HCT116 (cell line): ENCODE measurements around the gene SOCS7. TPM values are rescaled to one million over a fixed set of nuclear protein-coding genes. Genes with fewer than 3 reads are reported as not detected.

Experiments
- ATAC-seq: fragments of 200-7000 bp; cut with Tn5 transposase; 2 replicates; pipeline ENCODE4 v1.9.1; 2020; ENCODE audit warnings: mild to moderate bottlenecking, moderate library complexity
- BruUV-seq: library from RNA; stranded (reverse); fragments of 400-500 nt; replicated peaks from 2 replicates; lab custom pipeline; 2021; lab: Mats Ljungman, UMichigan
- CTCF ChIA-PET: fragments of 300-600 bp; sonication (Branson Sonifier 250); formaldehyde crosslinking; loops from one replicate; lab custom pipeline; 2021; ENCODE audit warnings: antibody characterized with exemption; lab: Charles Lee
- POLR2A ChIA-PET: fragments of 300-600, 350-600 bp; sonication (Branson Sonifier 250); formaldehyde crosslinking; loops from one replicate; lab custom pipeline; 2021; ENCODE audit warnings: antibody characterized with exemption; lab: Charles Lee
- RAD21 ChIA-PET, 2 experiments: fragments of 300-600 bp; sonication (Branson Sonifier 250); formaldehyde crosslinking; loops; one replicate each; lab custom pipeline; 2023; ENCODE audit warnings: low total read pairs in 2 of 2; ENCODE audit not compliant: uncharacterized antibody in 2 of 2, unreplicated experiment in 2 of 2, low non-redundant PET in 1 of 2; lab: Charles Lee
- DNase-seq: peaks from one replicate; pipeline ENCODE4 v3.0.0-alpha.2; 2010; ENCODE audit warnings: low read depth, low spot score
- H2AFZ ChIP-seq: fragments of 200-600 bp; shearing (Covaris generic), sonication (generic); 2 replicates; pipeline ENCODE4 v1.6.1; 2017; ENCODE audit warnings: low read depth, mixed run types, mixed read lengths, antibody characterized with exemption, low read length; ENCODE audit not compliant: poor library complexity, severe bottlenecking
- H3K27ac ChIP-seq: 2 replicates; pipeline ENCODE4 v1.5.1; 2012; ENCODE audit warnings: low read depth, low read length
- H3K27me3 ChIP-seq: fragments of 200-600 bp; sonication (generic); 2 replicates; pipeline ENCODE4 v1.6.1; 2016; ENCODE audit warnings: mixed run types, low read length, mixed read lengths; ENCODE audit not compliant: insufficient read depth
- H3K36me3 ChIP-seq, 2 experiments: fragments of 200-500 bp in 1 of 2; fragments of 200-600 bp in 1 of 2; sonication (Bioruptor generic) in 1 of 2; sonication (generic) in 1 of 2; 2 replicates each; pipeline versions ENCODE4 v1.5.1 to v1.6.1; 2014 to 2016; ENCODE audit warnings: low read length in 2 of 2, inconsistent platforms in 1 of 2, mixed read lengths in 1 of 2, mixed run types in 1 of 2; ENCODE audit not compliant: insufficient read depth in 2 of 2, control insufficient read depth in 1 of 2
- H3K4me1 ChIP-seq, 2 experiments: fragments of 200-600 bp in 1 of 2; sonication (generic) in 1 of 2; 2 replicates each; pipeline versions ENCODE4 v1.5.1 to v1.6.1; 2012 to 2017; ENCODE audit warnings: low read length in 2 of 2, inconsistent platforms in 1 of 2, mild to moderate bottlenecking in 1 of 2, mixed read lengths in 1 of 2, mixed run types in 1 of 2, moderate library complexity in 1 of 2; ENCODE audit not compliant: insufficient read depth in 2 of 2, control insufficient read depth in 1 of 2
- H3K4me2 ChIP-seq: fragments of 200-600 bp; sonication (generic); 2 replicates; pipeline ENCODE4 v1.6.1; 2017; ENCODE audit warnings: mixed run types, low read length, mixed read lengths
- H3K4me3 ChIP-seq, 2 experiments: fragments of 200-600 bp in 1 of 2; sonication (generic) in 1 of 2; replicated peaks in 1 of 2; 2 replicates each; pipeline ENCODE4 v1.5.1; 2011 to 2016; ENCODE audit warnings: low read length in 2 of 2, control low read depth in 1 of 2, low read depth in 1 of 2, mild to moderate bottlenecking in 1 of 2, mixed read lengths in 1 of 2, mixed run types in 1 of 2
- H3K79me2 ChIP-seq: fragments of 200-600 bp; sonication (generic); 2 replicates; pipeline ENCODE4 v1.6.1; 2017; ENCODE audit warnings: mild to moderate bottlenecking, mixed run types, low read length, moderate library complexity, mixed read lengths; ENCODE audit not compliant: insufficient read depth
- H3K9ac ChIP-seq: fragments of 200-600 bp; sonication (generic); 2 replicates; pipeline ENCODE4 v1.6.1; 2016; ENCODE audit warnings: low read length, mixed read lengths
- H3K9me2 ChIP-seq: fragments of 200-600 bp; sonication (generic), shearing (Covaris generic); 2 replicates; pipeline ENCODE4 v1.6.1; 2017; ENCODE audit warnings: mixed run types, mild to moderate bottlenecking, moderate library complexity; ENCODE audit not compliant: insufficient read depth
- H3K9me3 ChIP-seq, 2 experiments: fragments of 200-500 bp in 1 of 2; fragments of 200-600 bp in 1 of 2; sonication (Bioruptor generic) in 1 of 2; sonication (generic) in 1 of 2; 2 replicates each; pipeline ENCODE4 v1.6.1; 2014 to 2017; ENCODE audit warnings: low read length in 2 of 2, mixed read lengths in 2 of 2, inconsistent platforms in 1 of 2, low read depth in 1 of 2, mild to moderate bottlenecking in 1 of 2, mixed run types in 1 of 2, moderate library complexity in 1 of 2; ENCODE audit not compliant: control insufficient read depth in 1 of 2, insufficient read depth in 1 of 2
- H4K20me1 ChIP-seq: fragments of 200-600 bp; sonication (generic), shearing (Covaris generic); 2 replicates; pipeline ENCODE4 v1.6.1; 2017; ENCODE audit warnings: mixed run types, mild to moderate bottlenecking, moderate library complexity; ENCODE audit not compliant: insufficient read depth
- ATF3 ChIP-seq: IDR thresholded peaks from 2 replicates; pipeline ENCODE4 v1.6.1; 2012
- CBX3 ChIP-seq: IDR thresholded peaks from 2 replicates; pipeline ENCODE4 v1.6.1; 2012; ENCODE audit warnings: low read depth
- CEBPB ChIP-seq: IDR thresholded peaks from 2 replicates; pipeline ENCODE4 v1.6.1; 2012; ENCODE audit warnings: low read depth
- EGR1 ChIP-seq: IDR thresholded peaks from 2 replicates; pipeline ENCODE4 v1.6.1; 2012; ENCODE audit warnings: low read depth
- ELF1 ChIP-seq: IDR thresholded peaks from 2 replicates; pipeline ENCODE4 v1.6.1; 2012; ENCODE audit warnings: low read depth, borderline replicate concordance
- EZH2phosphoT487 ChIP-seq: fragments of 200-600 bp; IDR thresholded peaks from 2 replicates; pipeline ENCODE4 v1.6.1; 2018; ENCODE audit warnings: antibody characterized with exemption, borderline replicate concordance
- FOSL1 ChIP-seq: IDR thresholded peaks from 2 replicates; pipeline ENCODE4 v1.6.1; 2012; ENCODE audit warnings: low read depth
- JUND ChIP-seq: IDR thresholded peaks from 2 replicates; pipeline ENCODE4 v1.6.1; 2012
- POLR2A ChIP-seq: IDR thresholded peaks from 2 replicates; pipeline ENCODE4 v1.7.0; 2011; ENCODE audit warnings: borderline replicate concordance; ENCODE audit not compliant: insufficient read depth, insufficient read length; ENCODE audit errors: extremely low read depth
- POLR2AphosphoS5 ChIP-seq: IDR thresholded peaks from 2 replicates; pipeline ENCODE4 v1.6.1; 2011; ENCODE audit warnings: mild to moderate bottlenecking, low read depth, low read length, moderate library complexity
- RAD21 ChIP-seq: IDR thresholded peaks from 2 replicates; pipeline ENCODE4 v1.6.1; 2012; ENCODE audit warnings: low read depth, mild to moderate bottlenecking
- SIN3A ChIP-seq: IDR thresholded peaks from 2 replicates; pipeline ENCODE4 v1.6.1; 2012; ENCODE audit warnings: low read depth
- SP1 ChIP-seq: IDR thresholded peaks from 2 replicates; pipeline ENCODE4 v1.6.1; 2012; ENCODE audit warnings: low read depth
- SRF ChIP-seq: IDR thresholded peaks from 2 replicates; pipeline ENCODE4 v1.6.1; 2012; ENCODE audit warnings: low read depth
- TCF7L2 ChIP-seq: IDR thresholded peaks from 2 replicates; pipeline ENCODE4 v1.7.0; 2011; ENCODE audit warnings: borderline replicate concordance, inconsistent platforms; ENCODE audit not compliant: insufficient read depth, insufficient read length; ENCODE audit errors: extremely low read depth
- YY1 ChIP-seq: IDR thresholded peaks from 2 replicates; pipeline ENCODE4 v1.6.1; 2011; ENCODE audit warnings: low read length, low read depth, moderate library complexity, mild to moderate bottlenecking; ENCODE audit not compliant: insufficient replicate concordance; ENCODE audit errors: extremely low read depth
- ZBTB33 ChIP-seq: IDR thresholded peaks from 2 replicates; pipeline ENCODE4 v1.6.1; 2011; ENCODE audit warnings: mild to moderate bottlenecking, low read length, moderate library complexity; ENCODE audit not compliant: insufficient replicate concordance; ENCODE audit errors: extremely low read depth
- ZFX ChIP-seq: fragments of 450-650 bp; IDR thresholded peaks from 2 replicates; pipeline ENCODE4 v1.6.1; 2017
- ZNF274 ChIP-seq: fragments of 200-500 bp; sonication (Bioruptor generic); IDR thresholded peaks from 2 replicates; pipeline ENCODE4 v1.6.1; 2014; ENCODE audit warnings: mild to moderate bottlenecking, low read depth, low read length, inconsistent platforms
- intact Hi-C: fragments of 100-400 bp; cut with micrococcal nuclease; formaldehyde crosslinking; loops from 2 replicates; pipeline ENCODE4 v1.10.0; 2022
- total RNA-seq: library from RNA; stranded (reverse); gene quantifications from one replicate; pipeline ENCODE4 v1.2.1, GENCODE V29; 2021; ENCODE audit not compliant: unreplicated experiment
- TF ChIP-seq, protein P1 (sequence below): IDR thresholded peaks from 2 replicates; pipeline ENCODE4 v1.6.1; 2012

SOCS7 gene
- total RNA-seq, 1 experiment from 2014 or later, result 49.9 TPM

- TF ChIP-seq SIN3A (no peak), ZFX (no peak), EGR1 (no peak), SRF (no peak), CEBPB (no peak), POLR2A (no peak), POLR2AphosphoS5 (no peak), ZNF274 (no peak), CBX3 (no peak), YY1 (no peak)
- TF ChIP-seq, protein P1, sequence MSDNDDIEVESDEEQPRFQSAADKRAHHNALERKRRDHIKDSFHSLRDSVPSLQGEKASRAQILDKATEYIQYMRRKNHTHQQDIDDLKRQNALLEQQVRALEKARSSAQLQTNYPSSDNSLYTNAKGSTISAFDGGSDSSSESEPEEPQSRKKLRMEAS, result no peak
These were observed 54.0 kb downstream of the SOCS7 start (continued) for GRCh38 chr17:38405654-38406053.

GRCh38 chr17:38410201-38410600 is 58.6 kb downstream of the SOCS7 start:
- intact Hi-C loops, result loop anchor here (5.0 kb wide), 1 partner anchor 78 kb away; no protein-coding TSS in a partner anchor
- ChIA-PET POLR2A (no interaction called here), RAD21 (no interaction called here), CTCF (no interaction called here)
- no peaks in the 10 kb centered on the region for H3K36me3 ChIP-seq
- H4K20me1 ChIP-seq, result no peaks in the 10 kb centered on the region
- no peak for DNase-seq
- BruUV-seq, result no TSS peak
- H3K4me3 ChIP-seq, result no peak overlapping the region
- H3K9ac ChIP-seq, result no peak overlapping the region
- TF ChIP-seq ZBTB33 (no peak), RAD21 (no peak), FOSL1 (no peak), ZFX (no peak), POLR2A (no peak), SIN3A (no peak), JUND (no peak), SP1 (no peak), EZH2phosphoT487 (no peak), ATF3 (no peak), TCF7L2 (no peak), ELF1 (no peak), CBX3 (no peak), ZNF274 (no peak)
- H3K4me2 ChIP-seq, result no peak overlapping the region
- no peak overlapping the region for H2AFZ ChIP-seq
- H3K79me2 ChIP-seq, result no peaks in the 10 kb centered on the region
- H3K27me3 ChIP-seq, result no peaks in the 10 kb centered on the region
- no peak for ATAC-seq
- no peak overlapping the region for H3K27ac ChIP-seq
- H3K4me1 ChIP-seq, result peaks cover 4 to 8% of the 10 kb centered on the region in 2 experiments
- no peaks in the 10 kb centered on the region for H3K9me2 ChIP-seq
- no peaks in the 10 kb centered on the region for H3K9me3 ChIP-seq
